Mesothelial cell of epicardium (in vitro differentiated cells): ENCODE results near the gene GGT6. TPM values are rescaled to one million over a fixed set of nuclear protein-coding genes. Genes with fewer than 3 reads are reported as not detected.
A peak's percentile ranks its signal among the peaks of the same experiment; 100 is the strongest.

Experiments used
- DNase-seq, 2 experiments: peaks; one replicate each; pipeline ENCODE4 v3.0.0; 2021; ENCODE audit warnings: low spot score in 2 of 2; ENCODE audit not compliant: unreplicated experiment in 2 of 2
- H3K27ac Mint-ChIP-seq: 2 replicates; pipeline ENCODE4 v1.8.0; 2021; ENCODE audit warnings: mixed read lengths
- H3K27me3 Mint-ChIP-seq: 2 replicates; pipeline ENCODE4 v1.8.0; 2021; ENCODE audit warnings: low read depth, mixed read lengths
- H3K36me3 Mint-ChIP-seq: 2 replicates; pipeline ENCODE4 v1.8.0; 2021; ENCODE audit warnings: mixed read lengths
- H3K4me1 Mint-ChIP-seq: 2 replicates; pipeline ENCODE4 v1.8.0; 2021; ENCODE audit warnings: mixed read lengths
- H3K4me3 Mint-ChIP-seq: 2 replicates; pipeline ENCODE4 v1.8.0; 2021; ENCODE audit warnings: mild to moderate bottlenecking, moderate library complexity, mixed read lengths
- H3K9me3 Mint-ChIP-seq: 2 replicates; pipeline ENCODE4 v1.8.0; 2021; ENCODE audit warnings: mixed read lengths
- total RNA-seq: library from RNA; stranded (reverse); gene quantifications from 3 replicates; pipeline ENCODE4 v1.2.1, GENCODE V29; 2021
- TF ChIP-seq, protein P1 (sequence below): fragments of 200-600 bp; sonication (generic); IDR thresholded peaks from one replicate; pipeline ENCODE4 v1.5.0; 2021; ENCODE audit warnings: antibody characterized with exemption; ENCODE audit not compliant: unreplicated experiment

GGT6 gene
- total RNA-seq, 1 donor from 2014 or later = 0.27 TPM

DNA sequence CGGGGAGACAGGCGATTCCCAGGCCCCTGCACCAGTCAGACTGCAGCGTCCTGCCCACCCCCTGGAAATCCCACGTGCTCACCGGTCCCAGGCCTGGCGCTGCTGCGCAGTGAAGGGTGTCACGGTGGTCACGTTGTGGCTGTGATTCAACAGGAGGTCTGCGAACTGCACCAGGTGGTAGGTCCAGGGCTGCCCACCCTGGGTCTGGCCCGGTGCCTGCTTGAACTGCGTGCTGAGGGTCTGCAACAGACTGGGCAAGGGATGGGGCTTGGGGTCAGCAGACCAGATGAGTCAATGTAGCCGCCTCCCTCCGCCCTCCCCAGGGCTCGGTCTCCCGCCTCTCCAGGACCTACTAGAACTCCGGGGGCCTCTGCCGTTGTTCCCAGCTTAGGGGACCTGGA lies 12.3 kb downstream of the GGT6 start:
- no peak for DNase-seq
- H3K4me1 Mint-ChIP-seq = peaks cover 2% of the 10 kb centered on the region
- H3K4me3 Mint-ChIP-seq = no peak overlapping the region
- H3K27me3 Mint-ChIP-seq = no peaks in the 10 kb centered on the region
- TF ChIP-seq, protein P1, sequence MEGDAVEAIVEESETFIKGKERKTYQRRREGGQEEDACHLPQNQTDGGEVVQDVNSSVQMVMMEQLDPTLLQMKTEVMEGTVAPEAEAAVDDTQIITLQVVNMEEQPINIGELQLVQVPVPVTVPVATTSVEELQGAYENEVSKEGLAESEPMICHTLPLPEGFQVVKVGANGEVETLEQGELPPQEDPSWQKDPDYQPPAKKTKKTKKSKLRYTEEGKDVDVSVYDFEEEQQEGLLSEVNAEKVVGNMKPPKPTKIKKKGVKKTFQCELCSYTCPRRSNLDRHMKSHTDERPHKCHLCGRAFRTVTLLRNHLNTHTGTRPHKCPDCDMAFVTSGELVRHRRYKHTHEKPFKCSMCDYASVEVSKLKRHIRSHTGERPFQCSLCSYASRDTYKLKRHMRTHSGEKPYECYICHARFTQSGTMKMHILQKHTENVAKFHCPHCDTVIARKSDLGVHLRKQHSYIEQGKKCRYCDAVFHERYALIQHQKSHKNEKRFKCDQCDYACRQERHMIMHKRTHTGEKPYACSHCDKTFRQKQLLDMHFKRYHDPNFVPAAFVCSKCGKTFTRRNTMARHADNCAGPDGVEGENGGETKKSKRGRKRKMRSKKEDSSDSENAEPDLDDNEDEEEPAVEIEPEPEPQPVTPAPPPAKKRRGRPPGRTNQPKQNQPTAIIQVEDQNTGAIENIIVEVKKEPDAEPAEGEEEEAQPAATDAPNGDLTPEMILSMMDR = no peak
- no peaks in the 10 kb centered on the region for H3K9me3 Mint-ChIP-seq
- peaks cover 14% of the 10 kb centered on the region for H3K36me3 Mint-ChIP-seq
- H3K27ac Mint-ChIP-seq = no peak overlapping the region

DNA sequence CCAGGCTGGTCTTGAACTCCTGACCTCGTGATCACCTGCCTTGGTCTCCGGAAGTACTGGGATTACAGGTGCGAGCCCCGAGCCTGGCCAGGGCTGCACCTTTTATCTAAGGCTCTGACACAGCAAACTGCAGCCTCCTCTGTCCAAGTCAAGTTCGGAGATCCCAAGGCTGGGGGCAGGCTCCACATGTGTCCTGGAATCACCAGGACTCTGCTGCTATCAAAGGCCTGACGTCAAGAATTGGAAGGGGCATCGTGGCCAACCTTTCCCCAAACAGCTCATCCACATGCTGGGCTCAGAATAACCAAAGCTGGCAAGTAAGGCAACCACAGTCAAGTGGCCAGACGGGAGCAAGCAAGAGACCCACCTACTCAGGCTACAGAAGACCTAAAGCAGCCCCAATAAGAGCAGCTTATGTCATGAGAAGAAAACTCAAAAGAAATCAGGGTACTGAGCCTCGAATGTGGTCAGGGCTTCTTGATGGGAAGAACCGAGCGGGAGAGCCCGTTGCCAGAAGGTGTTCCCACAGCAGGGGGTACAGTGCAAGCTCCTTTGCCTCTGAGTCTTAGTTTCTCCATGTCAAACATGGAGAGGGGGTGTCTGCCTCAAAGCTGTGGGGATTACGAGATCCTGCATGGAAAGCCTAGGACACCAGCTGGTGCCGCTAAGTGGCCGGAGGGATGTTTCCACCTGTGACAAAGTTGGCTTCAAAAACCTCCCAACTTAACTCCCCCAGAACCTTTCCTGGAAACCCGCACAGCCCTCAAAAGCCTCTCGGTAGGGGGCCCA lies 13.1 kb downstream of the GGT6 start:
- H3K4me1 Mint-ChIP-seq = peaks cover 2% of the 10 kb centered on the region
- H3K4me3 Mint-ChIP-seq = no peak overlapping the region
- DNase-seq = peak in 1 of 2 experiments; percentile 8
- no peak overlapping the region for H3K27ac Mint-ChIP-seq
- peaks cover 12% of the 10 kb centered on the region for H3K36me3 Mint-ChIP-seq
- TF ChIP-seq, protein P1 = no peak
- H3K9me3 Mint-ChIP-seq = no peaks in the 10 kb centered on the region
- H3K27me3 Mint-ChIP-seq = no peaks in the 10 kb centered on the region

DNA sequence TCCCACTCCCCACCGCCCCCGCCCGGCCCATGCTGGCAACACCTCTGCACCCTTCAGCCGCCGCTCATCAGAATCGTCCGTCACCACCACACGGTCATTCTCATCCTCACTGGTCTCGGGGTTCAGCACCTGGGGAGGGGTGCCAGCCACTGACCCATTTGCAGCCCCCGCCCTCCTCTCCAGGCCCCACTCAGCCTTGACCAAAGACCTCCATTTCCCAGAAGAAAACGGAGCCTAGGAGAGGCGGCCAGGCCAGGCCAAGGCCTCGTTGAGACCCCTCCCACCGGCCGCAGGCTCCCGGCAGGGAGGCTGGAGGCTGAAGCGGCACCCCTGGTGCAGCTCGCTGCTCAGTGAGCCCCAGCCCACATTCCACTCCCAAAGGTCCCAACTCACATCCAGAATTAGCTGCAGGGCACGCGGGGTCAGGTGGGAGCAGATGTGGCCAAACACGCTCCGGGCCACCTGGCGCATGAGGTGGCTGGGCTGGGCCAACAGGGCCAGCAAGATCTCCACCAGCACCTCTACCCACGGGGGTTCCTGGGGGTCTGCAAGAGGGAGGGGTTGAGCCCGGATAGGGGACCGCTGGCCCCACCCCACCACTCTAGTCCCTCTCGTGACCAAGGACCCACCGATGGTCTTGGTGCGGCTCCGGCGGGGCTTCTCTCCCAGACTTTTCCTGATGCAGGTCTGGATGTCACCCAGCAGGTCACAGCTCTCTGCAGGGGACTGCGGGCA lies 15.0 kb downstream of the GGT6 start:
- Mint-ChIP-seq H3K36me3 (peaks cover 3% of the 10 kb centered on the region), H3K4me1 (peaks cover 2% of the 10 kb centered on the region), H3K27me3 (no peaks in the 10 kb centered on the region), H3K27ac (no peak overlapping the region), H3K4me3 (no peak overlapping the region), H3K9me3 (no peaks in the 10 kb centered on the region)
- peak in 1 of 2 experiments; percentile 18 for DNase-seq
- TF ChIP-seq, protein P1 = no peak

DNA sequence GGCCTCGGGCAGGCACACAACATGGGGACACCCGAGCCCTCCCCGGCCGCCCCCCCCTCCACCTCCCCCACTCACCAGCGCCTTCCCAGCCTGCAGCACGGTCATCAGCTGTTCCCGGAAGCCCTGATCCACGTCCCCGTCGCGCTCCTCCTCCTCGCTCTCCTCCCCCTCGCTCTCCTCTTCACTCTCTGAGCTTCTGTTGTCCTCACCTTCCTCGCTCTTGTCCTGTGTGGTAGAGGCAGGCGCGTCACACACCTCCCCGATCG lies 15.5 kb downstream of the GGT6 start:
- DNase-seq = peak in 1 of 2 experiments; percentile 21
- no peaks in the 10 kb centered on the region for H3K27me3 Mint-ChIP-seq
- H3K4me1 Mint-ChIP-seq = peaks cover 2% of the 10 kb centered on the region
- peaks cover 3% of the 10 kb centered on the region for H3K36me3 Mint-ChIP-seq
- no peak overlapping the region for H3K27ac Mint-ChIP-seq
- H3K4me3 Mint-ChIP-seq = no peak overlapping the region
- no peaks in the 10 kb centered on the region for H3K9me3 Mint-ChIP-seq
- TF ChIP-seq, protein P1 = no peak

DNA sequence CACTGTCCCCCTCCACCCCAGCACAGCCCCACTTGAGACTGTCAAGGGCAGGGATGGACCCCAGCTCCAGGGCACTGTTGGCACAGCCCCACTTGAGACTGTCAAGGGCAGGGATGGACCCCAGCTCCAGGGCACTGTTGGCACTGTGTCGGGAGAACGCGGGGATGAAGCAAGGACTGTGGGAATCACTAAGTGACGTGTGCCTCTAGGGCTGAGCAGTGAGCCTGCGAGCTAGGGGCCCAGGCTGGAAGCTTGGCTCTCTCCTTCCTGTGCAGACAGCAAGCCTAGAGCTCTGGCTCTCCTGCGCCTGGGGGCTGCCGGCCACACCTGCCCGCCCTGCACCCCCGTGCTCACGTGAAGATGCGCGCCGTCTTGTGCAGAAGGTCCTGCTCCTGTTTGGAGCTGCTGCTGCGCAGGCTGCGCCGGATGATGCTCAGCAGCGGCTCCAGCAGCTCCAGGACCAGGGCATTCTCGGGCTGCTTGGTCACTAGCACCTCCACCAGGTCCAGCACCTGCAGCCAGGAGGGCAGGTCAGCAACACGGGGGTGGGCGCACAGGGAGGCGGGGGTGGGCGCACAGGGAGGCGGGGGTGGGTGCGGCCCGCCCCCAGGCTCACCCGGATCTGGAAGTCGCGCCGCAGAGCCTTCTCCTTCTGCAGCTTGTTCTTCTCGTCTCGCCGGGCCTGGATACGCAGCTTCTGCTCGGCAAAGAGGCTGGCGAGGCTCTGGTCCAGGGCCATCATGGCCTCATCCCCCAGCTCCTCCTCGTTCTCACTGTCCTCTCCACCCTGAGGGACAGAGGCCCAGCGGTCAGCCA lies 16.0 kb downstream of the GGT6 start:
- H3K4me3 Mint-ChIP-seq = no peak overlapping the region
- DNase-seq = peak in 1 of 2 experiments; percentile 19
- TF ChIP-seq, protein P1 = no peak
- no peaks in the 10 kb centered on the region for H3K9me3 Mint-ChIP-seq
- H3K27ac Mint-ChIP-seq = no peak overlapping the region
- peaks cover 3% of the 10 kb centered on the region for H3K36me3 Mint-ChIP-seq
- no peaks in the 10 kb centered on the region for H3K27me3 Mint-ChIP-seq
- H3K4me1 Mint-ChIP-seq = peaks cover 2% of the 10 kb centered on the region
